ENCODE measurements around the gene CCDC83.

The CCDC83 gene

DNA sequence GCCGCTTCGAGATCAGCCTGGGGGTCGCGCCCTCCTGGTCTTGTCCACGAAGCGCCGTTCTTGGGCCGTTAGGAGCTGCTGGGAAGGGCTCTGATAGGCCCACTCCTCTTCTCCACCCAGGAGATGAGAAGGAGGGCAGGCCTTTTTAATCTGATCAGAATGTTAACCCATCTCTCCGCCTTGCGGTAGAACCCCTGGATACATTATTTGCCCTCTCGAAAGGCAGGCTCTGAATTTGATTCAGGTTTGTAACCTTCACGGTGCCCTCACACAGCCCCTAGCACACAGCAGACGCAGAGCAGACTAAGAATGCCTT, at the start of gene CCDC83:
Gene CCDC83, plus strand, starts transcription at position 43 of the 316 bp plus-strand sequence. CDS start 9,741 bp downstream, outside the sequence.
- no peak for DNase-seq

DNA sequence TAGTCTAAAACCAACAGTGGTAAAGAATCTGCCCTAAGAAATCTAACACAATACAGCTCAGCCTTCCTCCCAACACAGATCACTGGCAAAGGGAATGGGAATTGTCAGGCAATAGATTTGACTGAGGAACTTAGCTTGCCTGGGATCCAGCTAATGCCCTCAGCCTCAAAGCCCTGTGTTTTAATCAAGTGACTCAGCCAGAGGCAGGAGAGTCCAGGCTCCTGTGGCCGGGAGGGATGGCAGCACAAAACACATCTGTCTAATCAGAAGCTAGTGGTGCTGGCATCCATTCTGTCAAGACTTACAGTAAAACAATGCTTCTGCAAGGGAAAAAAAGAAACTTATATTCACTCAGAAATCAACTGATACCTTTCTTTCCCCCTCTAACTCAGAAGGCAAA, 49.8 kb upstream of the CCDC83 start:
- DNase-seq, result no peak

DNA sequence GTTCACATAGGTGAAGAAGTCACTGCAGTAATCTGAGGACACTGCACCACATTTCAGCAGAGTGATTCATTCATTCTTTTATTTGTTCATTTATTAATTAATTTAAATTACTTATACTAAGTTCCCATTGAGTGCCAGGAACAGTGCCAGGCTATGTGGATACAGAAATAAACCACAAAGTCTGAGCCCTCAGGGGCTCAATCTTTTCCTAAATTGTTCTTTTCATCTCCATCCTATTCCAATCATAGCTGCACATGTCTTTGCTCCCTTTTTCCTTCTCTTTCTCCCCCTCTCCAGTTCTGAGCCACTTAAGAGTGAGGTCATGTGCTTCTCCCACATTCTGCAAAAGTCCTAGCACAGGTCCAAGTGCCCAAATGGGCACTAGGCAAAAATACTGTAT, 49.2 kb upstream of the CCDC83 start:
- no peak for DNase-seq

DNA sequence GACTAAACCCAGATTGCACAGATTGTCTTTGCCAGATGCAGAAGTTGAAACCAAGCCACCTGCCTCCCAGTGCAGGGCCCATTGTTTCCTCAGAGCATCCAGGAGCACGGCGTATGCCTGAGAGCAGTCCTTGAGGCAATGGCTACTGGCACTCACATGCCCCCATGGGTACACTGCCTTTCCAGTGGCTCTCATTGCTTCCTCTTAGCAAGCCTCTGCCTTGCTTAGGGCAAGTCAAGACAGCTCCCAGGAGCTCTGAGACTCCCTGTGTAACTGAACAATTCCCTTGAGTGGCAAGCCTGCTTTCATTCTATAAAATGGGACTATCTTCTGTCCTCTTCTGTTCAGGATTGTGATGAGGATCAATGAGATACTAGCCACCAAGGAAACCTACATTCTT, 48.3 kb upstream of the CCDC83 start:
- DNase-seq, result no peak

DNA sequence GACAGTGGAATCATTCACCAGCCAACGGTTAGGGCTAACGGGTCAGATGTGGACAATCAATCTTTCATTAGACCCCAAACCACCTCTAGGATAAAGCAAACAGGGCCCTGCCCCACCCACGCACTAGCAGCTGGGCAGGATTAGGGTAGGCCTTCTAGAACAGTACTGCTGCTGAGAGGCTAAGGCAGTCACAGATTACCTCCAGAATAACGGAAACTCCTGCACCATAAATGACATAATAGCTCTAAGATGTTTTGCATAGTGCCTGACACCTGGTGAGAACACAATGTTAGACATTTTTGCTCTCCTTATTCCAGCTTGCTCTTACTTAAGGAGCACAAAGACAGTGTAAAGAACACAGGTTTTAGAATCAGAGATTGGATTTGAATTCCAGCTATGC, 46.0 kb upstream of the CCDC83 start:
- DNase-seq, result no peak

DNA sequence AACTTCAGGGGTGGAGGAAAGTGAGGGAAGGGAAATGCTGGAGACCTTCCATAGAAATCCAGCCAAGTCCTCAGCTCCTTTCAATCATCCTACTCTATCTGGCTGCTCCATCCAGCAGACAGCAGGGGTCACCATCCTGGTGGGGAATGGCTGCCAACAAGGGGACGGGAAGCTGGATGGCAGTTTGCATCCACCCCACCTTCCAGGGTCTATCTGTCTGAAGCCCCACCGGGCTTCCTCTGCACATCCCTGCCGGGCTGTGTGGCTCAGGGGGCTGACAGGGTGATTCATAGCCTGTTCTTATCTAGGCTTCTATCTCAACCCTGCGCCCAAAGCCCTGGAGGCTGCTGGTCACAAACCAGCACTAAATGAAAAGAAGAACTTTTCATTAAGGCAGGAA, 45.3 kb upstream of the CCDC83 start:
- DNase-seq, result no peak

DNA sequence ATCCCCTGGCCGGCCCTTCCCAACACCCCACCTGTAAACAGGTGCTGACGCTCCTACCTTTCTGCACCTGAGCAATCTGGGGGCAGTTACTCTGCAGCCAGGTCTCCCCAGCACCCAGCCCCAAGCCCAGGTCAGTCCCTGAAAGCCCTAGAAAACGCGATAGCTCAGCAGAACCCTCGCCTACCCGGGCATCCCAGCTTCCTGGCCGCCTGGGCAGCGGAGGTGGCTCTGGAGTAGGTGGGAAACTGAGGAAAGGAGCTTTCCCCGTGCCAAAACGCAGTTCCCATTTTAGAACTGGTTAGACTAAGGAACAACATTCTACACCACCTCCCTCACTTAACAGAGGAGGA, 44.7 kb upstream of the CCDC83 start:
- DNase-seq, result no peak

DNA sequence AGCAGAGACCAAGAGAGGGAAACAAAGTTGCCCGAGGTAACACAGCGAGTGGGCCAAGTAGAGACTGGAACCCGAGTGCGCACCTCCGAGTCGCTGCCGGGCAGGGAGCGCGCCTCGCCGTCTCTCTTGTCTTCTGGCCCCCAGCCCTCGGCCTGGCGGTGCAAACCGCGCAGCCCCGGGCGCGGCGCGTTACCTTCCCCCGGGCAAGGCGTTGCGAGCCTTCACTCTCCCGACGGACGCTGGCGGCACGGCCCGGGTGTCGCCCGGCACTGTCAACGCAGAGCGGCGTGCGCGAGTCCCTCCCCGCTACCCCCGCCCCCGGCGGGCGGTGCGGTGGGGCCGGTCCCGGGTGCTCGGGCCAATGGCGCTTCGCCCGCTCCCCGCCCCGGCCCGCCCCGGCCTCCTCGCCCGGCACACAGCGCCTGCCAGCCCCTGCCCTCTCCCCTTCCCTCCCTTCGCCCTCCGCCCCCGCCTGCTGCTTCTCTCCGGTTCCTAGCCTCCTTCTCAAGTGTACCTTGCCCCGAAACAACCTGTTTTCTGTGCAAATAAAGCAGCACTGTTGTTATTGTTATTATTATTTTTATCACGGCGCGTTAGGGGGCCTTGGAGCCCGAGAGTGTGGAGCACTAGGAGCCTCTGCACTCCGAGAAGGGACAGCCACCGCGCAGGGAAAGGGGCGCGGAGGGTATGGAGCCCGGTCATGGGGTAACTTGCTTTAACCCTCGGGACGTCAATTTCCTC, 44.1 kb upstream of the CCDC83 start, which contains the start of gene SYTL2:
Gene SYTL2, minus strand, starts transcription at position 271 of the 741 bp plus-strand sequence. CDS start 53,416 bp downstream, outside the sequence.
- peak; percentile 73 to 77 for DNase-seq

DNA sequence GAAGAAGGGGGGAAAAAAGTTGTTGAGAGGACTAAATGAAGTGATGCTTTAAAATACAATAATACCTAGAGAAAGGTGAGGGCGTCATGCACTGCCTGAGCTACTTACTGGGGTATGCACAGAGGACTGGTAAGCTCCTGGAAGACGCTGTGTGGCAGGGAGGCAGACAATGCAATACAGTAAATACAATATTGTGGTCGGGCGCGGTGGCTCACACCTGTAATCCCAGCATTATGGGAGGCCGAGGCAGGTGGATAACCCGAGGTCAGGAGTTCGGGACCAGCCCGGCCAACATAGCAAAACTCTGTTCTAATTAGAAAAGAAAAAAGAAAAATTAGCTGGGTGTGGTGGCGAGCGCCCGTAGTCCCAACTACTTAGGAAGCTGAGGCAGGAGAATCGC, 43.6 kb upstream of the CCDC83 start:
- no peak for DNase-seq

DNA sequence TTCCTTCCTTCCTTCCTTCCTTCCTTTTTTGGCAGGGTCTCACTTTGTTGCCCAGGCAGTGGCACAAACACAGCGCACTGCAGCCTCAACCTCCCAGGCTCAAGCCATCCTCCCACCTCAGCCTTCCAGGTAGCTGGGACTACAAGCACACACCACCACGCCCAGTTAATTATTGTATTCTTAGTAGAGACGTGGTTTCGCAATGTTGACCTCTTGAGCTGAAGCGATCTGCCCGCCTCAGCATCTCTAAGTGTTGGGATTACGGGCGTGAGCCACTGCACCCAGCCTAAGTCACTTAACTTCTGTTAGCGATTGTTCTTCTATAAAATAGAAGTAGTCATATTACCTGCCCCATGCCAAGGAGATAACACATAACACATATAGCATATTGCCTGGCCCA, 41.5 kb upstream of the CCDC83 start:
- DNase-seq, result no peak

DNA sequence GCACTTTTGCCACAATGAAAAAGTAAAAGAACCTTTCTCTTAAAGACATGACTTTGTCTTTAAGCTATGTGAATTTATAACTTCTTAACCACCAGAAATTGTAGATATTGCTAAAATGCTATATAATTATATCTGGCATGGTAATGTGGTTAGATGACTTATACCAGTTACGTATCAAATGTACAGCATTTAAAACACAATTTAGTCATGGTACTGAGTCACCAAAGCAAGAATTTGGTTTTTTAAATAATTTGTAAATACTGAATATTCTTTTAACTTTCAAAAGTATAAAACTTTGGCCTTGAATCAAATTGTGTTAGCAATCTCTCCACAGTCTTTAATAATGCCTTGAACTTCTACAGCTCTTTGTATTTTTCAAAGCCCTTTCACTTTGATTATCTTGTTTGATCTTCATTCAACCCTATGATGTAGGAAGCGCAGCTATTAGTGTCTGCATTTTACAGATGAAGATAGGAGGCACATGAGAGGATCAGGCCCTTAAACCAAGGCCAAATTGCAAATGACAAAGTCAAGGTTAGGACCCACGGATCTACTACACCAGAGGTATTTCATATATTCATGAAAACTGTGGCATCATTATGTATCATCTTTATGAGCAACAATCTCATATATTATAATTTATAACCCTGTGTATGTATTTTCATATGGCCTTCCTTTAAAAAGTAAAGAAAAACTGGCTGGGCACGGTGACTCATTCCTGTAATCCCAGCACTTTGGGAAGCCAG, 39.8 kb upstream of the CCDC83 start:
- DNase-seq, result no peak

DNA sequence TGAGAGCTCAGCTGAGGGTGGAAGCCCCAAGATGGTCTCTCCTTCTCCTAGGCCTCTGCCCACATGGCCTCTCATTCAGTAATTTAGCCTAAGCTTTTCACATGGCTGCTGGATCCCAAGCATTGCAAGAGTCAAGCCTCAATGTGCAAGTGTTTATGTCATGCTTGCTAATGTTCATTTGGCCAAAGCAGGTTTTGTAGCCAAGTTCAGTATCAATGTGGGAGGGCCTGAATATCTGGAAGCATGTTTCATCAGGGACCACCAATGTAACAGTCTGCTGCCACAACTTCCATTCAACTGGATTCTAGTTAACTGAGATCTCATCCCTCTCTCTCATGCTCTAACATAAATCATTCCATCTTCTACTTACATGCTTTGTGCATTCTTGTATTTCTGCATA, 35.7 kb upstream of the CCDC83 start:
- DNase-seq, result no peak

DNA sequence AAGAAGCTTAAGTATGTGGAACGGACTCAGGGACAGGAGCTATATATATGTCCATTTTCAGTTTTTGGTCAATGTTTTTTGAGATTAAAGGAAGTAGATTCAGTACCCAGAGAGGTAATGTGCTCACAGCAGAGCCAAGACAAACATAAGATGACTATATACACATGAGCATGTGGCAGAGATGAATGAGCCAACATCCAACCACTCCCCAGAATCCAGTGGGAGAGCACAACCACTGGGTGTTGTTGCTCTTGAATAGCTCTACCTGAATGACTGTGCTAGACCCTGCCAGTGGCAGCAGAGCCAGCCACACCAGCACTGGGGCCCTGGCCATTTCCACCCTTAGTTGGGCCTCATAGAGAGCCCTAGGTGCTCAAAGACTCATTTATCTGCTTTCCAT, 33.5 kb upstream of the CCDC83 start:
- DNase-seq, result no peak

DNA sequence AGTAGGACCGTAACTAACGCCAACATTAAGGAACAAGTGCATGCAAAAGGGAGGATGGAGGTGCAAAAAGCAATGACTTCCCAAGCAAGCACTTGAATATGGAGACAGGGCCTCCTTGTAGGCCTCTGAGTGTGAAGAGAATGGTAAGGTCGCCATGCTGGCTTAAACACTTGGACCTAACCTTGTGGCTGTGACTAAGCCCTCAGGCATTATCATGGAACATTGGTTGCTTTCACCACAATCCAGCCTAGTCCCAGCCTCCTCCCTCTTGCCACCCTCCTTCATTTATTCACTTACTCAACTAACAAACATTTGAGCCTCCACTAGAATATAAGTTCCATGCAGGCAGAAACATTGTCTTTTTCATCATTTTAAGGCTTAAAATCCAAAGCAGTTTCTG, 32.4 kb upstream of the CCDC83 start:
- no peak for DNase-seq

DNA sequence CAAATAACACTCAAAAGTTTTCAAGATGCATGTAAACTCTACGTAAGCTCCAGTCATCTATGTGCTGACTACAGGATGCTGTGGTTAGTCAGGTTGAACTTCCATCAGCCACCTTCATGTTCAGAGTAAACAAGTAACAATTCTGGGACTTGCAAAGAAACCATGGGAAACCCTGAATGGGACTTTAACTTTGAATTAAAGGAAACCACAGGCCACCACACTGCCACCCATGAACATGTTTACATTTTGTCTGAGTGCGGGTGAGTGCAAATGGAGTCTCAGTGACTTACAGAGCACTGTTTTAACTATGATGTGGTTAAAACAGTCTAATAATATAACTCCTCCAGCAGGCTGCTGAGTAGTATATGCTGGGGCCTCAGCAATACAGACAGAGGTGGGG, 31.4 kb upstream of the CCDC83 start:
- peak in 1 of 2 experiments; percentile 40 for DNase-seq

DNA sequence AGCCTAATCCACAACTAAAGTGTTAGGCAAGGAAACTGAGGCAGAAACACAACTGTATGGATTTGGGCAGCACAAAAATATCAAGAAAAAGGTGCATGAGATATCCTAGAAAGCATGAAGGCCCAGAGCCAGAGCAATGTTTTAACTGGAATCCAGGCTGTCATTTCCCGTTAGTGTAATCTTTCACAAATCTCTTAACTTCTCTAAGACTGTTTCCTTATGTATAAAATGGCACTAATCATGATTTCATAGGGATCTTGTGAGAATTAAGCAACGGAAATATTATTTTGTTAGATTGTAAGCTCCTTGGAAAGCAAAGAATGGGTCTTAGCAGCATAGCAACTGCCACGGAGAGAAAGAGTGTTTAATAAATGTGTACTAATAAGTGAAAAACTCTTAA, 29.6 kb upstream of the CCDC83 start:
- DNase-seq, result no peak

DNA sequence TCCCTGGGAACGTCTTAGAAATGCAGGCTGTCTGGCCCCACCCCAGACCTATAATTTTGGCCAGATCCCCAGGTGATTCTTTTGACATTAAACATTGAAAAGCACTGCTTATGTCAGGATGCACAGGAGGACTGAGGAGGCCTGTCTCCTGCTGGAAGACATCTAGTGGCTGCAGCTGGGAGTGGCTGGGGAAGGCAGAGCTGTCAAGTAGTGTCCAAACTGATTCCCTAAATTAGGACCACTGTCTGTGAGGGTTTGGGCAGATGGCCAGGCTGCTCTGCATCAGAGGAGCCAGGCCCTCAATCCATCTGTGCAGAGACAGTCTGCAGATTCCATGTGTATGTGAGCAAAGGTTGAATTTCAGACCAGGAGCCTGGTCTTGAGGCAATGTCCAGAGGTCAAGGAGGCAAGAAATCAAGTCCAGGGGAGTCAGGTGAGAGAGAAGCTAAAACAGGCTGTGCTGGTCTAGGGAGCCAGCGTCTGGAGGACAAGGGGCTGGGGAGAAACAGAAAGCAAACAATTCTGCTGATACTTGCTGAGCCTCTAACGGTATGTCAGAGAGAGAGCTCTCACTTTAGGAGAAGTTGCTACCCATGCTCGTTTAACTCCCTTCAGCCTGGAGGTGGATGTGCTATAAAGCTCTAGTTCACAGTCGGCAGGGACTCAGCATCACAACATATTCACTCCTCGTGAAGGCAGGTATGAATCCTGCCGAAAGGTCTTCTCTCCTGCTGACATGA, 28.9 kb upstream of the CCDC83 start:
- DNase-seq, result peak in 1 of 2 experiments; percentile 32

DNA sequence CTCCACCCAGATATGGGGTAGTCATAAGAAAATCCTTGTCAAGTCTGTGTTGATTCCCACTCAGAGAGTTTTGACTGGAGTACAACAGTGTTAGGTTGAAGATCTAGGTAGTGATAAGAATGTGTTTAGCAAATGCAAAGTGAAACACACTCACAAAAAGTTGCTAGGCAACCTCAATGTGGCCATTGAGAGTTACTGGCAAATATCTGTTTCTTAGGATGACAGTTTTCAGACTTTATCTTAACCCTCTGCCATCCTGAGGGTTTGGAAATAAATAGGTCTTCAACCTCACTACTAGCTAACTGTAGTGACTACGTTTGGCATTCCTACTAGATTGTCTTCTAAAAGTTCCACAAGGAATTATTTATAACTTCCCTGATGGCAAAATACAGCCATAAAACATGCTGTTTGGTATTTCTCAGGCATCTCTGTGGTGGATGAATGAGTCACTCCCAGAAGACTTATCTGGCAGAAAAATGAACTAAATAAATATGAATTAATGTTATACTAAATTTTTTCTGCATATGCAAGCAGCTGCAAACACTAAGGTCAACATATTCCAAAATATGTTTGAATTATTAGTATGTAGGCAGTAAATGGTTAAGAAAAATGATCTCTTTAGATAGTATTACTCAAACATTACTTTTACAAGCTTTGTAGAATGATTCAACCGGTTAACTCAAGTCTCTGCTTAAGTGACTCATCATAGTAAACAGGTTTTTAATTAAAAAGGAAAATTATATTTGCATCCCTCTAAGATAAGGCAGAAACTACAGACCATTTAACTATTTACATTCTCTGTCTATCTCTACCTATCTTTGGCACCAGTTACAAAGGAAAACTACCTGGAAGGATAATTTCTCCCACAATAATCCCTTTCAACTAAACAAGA, 27.2 kb upstream of the CCDC83 start:
- DNase-seq, result no peak

DNA sequence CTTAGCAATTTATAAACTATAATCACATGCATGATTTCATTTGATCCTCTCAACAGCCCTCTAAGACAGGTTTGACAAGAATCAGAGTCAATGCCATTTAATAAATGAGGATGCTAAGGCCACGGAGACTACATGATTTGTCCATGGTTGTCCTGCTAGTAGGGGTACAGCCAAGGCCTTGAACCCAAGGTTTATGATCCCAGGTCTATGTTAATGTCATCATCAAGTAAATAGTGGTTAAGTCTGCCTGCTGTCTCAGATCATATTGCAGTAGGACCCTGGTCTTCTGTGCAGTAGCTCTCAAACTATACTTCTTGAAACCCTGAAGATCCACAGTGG, 26.6 kb upstream of the CCDC83 start:
- no peak for DNase-seq

DNA sequence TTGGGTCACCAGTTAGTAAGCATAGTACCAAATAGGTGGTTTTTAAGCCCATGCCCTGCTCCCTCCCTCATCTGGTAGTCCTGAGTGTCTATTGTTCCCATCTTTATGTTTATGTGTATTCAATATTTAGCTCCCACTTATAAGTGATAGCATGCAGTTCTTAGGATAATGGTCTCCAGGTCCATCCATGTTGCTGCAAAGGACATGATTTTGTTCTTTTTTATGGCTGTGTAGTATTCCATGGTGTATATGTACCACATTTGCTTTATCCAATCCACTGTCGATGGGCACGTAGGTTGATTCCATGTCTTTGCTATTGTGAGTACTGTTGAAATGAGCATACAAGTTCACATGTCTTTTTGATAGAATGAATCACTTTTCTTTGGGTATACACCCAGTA, 26.0 kb upstream of the CCDC83 start:
- DNase-seq, result no peak

DNA sequence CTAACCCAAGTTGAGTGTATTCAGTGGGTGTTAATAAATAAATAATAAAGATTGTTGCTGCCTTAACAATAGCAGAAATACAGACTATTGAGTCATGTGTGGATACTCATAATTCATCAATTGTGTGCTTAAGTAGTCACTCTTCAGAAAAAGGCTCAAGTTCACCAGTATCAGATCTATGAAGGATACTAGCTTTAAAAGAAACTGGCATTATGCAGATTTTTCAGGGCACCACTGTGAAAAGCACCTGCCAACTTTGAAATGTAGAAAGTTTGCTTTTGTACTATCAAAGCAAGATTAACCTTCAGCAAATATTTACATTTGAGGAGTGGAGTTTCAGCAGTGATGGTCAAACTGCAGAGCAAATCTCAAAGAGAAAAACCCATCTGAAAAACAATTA, 24.1 kb upstream of the CCDC83 start:
- DNase-seq, result no peak

DNA sequence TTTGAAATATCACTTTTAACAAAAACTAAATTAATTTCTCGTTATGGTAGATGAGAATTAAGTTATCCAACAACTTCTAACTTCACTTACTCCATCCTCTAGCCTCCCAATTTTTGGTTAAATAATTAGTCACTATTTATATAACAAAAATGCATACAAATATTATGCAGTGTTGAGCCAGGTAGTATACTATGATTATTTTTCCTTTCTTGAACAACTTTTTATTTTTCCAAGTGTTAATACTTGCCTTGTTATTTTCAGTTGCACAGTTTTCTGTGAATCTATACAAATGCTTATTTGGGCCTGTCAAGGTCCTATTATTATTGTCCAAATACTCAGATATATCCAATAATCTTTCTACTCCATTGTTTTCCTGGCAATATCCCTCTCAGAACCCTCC, 19.9 kb upstream of the CCDC83 start:
- no peak for DNase-seq

DNA sequence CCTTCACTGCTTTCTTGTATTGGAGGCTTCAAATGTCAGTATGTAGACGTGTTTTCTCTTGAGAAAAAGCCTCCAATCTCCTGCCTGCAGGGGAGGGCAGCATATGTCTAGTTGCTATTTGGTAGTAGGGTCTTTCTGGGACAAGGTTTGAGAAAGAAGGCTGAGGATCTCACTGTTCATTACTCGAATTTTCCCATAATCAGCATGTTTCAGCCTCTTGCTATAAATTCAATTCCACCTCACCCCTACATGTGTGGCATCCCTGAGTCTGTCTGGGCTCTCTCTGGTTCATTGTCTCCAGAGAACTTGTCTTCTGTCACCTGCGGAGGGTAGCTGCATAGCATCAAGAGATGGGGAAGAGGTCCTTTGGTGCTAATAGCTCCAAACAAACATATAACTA, 19.5 kb upstream of the CCDC83 start:
- no peak for DNase-seq

All from activated CD4-positive, alpha-beta T cell treated with anti-CD3 and anti-CD28 coated beads, Interleukin-2, amount 50 U/mL, for 48 hours (primary cell).